SH-SY5Y (cell line): ENCODE measurements around the gene DLGAP4.

Source experiments
- GATA2 ChIP-seq: IDR thresholded peaks from 2 replicates; pipeline ENCODE4 v1.6.1; 2011; ENCODE audit warnings: mild to moderate bottlenecking, low read depth, low read length
- GATA3 ChIP-seq: IDR thresholded peaks from 2 replicates; pipeline ENCODE4 v1.6.1; 2011; ENCODE audit warnings: low read depth, mild to moderate bottlenecking, low read length, moderate library complexity

DLGAP4 gene

DNA sequence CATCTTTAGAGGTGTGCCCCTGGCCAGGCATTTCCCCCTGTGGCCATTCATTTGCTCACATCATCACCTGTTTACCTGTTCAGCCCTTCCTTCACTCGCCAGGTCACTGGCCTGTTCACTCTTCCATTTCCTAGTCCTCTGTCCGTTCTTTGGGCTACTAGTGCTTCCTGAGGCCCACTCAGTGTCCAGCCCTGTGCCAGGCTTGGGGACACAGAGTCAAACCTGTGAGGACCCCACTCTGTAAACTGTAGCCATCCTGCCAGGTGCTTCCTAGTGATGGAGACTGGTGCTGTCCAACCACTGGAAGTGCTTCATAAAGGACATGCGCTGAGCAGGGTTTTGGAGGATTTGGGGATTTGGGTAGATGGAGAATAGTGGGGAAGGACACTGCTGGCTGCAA is 3.5 kb downstream of the DLGAP4 start:
- no peak for TF ChIP-seq GATA2
- TF ChIP-seq GATA3: no peak

DNA sequence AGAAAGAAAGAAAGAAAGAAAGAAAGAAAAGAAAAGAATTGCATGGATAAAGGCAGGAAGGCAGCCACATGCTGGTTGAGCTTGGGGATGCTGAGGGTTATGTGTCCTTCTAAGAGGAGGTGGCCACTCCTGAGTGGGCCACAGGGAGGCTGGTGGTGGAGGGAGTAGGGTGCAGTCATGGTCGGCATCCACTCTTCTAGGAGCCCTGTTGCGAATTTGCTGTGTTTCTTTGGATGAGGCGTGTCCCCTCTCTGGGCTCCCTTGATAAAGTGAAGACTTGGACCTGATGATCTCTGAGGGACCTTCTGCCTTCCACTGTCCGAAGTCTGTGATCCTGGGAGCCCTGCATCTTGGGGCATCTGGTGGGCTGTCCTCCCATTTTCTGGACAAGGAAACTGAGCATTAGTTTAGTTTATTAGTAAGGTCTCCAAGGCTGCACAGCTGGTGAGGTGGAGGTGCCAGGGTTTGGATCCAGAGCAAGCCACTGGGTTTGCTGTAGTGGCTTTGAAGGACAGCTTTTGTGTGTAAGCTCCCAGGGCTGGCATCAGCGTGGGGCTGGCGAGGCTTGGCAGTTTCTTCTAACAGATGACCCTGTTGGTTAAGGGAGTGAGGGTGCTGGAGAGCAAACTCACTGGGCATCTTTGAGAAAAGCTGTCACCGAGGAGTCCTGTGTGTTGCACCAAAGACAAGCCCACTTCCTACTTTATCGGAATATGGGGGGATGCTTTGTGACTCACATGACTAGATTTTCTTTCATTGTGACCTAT is 4.3 kb downstream of the DLGAP4 start:
- TF ChIP-seq GATA2: no peak
- no peak for TF ChIP-seq GATA3

DNA sequence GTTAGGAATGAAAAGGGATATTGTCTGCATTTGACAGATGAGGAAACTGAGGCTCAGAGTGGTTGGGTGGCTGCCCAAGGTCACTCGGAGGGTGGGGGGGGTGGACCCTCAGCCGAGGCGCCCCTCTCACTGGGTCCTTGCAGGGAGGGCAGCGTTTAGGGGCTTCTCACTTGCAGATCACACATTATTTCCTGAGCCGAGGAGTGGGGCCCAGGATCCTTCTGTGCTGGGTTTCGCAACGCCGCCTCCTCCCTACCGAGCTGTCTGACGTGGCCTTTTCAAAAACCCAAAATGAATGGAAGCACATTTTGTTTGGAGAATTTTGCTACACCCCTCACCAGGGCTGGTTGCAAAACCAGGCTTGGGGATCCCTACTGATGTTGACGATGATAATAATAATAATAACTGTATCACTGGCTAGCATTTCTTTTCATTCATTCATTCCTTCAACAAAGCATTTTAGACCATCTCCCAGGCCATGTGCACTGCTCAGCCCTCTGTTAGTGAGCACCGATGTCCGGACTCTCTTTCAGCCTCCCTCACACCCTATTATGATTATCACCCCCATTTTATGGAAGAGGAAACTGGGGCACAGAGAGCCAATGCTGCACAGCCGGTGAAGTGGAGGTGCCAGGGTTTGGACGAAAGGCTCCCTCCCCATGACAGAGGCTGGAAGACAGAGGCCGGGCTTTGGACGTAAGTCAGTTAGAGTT is 5.2 kb downstream of the DLGAP4 start:
- TF ChIP-seq GATA2 (no peak), GATA3 (no peak)

DNA sequence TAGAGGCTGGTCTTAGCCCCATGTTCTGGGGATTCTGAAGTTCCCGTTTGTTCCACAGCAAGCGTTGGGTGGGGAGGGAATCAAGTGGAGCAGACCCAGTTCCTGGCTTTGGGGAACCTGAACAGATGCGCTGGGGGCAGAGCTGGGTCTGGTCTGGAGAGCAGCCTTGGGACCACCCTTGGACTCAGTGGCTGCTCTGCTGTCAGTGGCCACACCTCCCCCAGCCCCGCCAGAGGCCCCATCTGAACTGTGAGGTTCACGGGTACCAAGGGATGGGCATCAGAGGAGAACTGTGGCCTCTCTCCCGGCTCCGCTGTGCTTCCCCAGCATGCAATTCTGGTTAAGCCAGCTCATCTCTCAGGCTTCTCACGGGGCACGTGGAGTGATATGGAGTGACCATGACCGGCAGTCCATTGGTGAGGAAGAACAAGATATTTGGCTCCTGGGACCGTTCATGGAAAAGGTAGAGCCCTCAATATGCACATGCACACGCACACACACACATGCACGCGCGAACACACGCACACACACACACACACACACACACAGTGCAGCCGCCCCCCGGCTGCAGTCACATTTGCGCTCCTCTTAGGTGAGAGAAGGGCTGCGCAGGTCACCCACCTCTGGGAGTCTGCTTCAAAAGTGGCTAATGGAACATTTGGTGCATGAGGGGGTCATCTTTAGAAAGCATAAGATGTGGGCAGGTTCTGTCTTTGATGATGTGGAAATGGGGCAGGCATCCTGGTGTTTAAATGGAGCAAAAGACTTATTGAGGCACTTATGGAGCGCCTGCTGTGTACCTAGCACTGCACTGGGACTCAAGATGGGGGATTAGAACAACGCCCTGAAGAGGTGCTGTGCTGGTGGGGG is 6.0 kb downstream of the DLGAP4 start:
- TF ChIP-seq GATA3: no peak
- no peak for TF ChIP-seq GATA2

DNA sequence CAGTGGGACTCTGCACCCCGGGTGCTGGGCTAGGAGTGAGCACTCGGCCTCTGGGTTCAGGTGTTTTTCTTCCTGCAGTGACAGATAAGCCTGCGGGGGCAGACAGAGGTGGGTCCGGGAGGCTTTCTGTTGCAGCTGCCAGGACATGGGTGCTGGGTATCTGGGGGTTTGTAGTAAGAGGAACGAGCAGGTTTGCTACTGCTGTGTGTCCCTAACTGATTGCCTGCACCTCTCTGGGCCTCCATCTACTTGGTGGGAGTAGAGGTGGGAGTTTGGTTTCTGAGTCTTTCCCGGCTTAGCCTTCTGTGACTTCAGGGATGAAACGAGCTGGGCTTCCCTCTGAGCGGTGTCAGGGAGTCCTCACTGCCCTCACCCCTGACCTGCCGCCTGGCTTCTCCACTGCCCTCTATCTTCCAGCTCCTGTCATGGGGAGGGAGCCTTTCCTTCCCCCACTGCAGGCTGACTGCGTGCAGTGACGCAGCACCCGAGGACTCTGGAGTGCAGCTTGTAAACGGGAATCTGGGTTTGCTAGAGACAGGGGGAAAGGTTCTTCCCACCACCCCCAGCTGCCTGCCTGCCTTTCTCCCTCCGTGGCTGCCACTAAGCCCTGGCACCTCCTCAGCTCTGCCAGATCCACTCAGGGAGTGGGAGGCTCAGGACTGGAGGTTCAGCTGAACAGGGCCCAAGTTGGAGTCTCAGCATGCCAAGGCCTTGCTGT is 6.7 kb downstream of the DLGAP4 start:
- no peak for TF ChIP-seq GATA2
- no peak for TF ChIP-seq GATA3

DNA sequence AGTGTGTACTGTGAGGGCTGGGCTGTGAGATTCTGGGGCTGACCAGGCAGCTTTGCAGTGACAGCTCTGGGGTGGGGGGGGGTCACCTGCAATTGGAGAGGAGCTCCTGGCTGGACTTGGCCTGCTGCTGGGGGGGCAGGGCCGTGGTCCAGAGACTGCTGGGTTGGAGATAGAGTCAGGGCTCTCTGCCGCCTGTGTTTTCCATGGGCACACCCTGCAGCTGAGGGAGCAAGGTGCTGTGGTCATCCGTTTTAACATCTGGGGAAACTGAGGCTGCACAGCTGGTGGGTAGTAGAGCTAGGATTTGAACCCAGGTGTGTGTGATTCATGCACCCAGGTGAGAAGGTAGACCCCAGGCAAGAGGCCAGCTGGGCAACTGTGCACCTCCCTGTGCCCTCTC is 7.3 kb downstream of the DLGAP4 start:
- TF ChIP-seq GATA2 (no peak), GATA3 (no peak)

DNA sequence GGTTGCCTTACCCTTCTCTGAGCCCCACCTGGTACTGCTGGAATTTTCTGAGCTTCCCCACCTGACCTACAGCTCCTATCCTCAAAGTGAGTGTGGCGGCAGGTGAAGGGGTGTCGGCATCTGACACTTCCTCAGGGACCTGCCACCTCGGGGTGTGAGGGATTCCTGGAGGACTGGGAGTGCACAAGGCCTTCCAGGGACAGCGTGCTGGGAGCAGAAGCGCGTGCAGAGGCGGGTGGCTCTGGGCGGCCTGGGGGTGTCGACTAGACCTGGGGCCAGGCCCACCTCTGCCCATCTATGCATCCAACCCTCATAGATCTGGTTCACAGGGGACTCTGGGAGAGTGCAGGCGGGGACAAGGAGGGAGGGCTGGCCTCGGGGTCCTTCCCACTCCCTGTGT is 7.8 kb downstream of the DLGAP4 start:
- TF ChIP-seq GATA2 (no peak), GATA3 (no peak)

DNA sequence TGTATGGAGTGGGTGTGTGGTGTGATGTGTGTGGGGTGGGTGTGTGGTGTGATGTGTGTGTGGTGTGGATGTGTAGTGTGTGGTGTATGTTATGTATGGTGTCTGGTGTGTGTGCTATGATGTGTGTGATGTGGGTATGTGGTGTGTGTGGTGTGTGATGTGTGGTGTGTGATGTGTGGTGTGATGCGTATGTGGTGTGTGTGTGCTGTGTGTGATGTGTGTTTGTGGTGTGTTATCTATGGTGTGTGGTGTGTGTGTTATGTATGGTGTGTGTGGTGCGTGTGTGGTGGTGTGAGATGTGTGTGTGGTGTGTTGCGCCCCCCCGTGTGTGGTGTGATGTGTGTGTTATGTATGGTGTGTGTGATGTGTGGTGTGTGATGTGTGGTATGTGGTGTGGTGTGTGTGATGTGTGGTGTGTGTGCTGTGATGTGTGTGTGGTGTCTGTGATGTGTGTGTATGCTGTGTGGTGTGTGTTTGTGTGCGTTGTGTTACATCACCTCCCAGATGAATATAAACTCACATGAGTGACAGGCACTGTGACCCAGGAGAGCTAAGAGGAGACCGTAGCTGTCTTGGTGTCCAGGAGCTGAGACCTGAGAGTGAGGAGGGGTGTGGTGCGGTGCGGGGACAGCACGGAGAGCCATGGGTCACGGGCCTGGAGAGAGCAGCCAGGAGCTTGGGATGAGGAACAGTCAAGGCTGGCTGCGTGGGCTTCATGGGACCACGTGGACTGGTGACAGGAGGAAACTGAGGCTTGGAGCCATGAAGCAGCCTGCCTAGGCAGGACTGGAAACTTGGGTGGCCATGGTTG is 8.8 kb downstream of the DLGAP4 start:
- TF ChIP-seq GATA3: no peak
- TF ChIP-seq GATA2: no peak

DNA sequence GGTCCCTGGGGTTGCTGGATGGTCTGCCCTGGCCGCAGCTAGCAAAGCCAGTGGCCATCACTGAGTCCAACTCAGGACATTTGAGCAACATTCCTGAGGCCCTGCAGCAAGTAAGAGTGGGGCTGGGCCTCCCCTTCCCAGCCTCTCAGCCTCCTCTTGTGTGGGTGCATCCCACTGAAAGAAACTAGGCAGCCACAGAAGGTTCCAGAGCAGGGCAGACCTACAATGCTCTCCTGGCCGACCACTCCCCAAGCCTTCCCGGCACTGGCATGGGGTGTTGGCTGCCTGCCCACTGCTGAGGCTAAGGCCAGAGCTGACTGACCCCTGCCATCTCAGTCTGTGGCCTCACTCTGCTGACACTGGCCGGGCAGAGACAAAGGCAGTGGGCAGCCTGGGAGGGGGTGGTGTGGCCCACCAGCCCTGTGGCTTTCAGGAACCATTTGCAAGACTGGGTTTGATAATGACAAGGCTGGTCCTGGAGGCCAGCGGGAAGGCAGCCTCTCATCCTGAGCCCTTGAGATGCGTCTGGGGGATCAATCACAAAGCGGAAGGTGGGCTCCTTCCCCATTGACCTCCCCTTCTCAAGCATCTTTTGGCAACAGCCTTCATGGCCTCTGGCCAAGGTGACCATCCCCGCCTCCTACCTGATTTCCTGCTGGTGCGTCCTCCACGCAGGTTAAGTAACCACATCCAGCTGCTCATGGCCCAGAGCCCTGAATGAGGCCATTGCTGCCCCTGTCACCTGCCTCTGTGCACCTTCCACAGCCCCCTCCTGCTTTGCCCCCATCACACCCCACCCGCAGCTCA is 9.6 kb downstream of the DLGAP4 start:
- TF ChIP-seq GATA2 (no peak), GATA3 (no peak)

DNA sequence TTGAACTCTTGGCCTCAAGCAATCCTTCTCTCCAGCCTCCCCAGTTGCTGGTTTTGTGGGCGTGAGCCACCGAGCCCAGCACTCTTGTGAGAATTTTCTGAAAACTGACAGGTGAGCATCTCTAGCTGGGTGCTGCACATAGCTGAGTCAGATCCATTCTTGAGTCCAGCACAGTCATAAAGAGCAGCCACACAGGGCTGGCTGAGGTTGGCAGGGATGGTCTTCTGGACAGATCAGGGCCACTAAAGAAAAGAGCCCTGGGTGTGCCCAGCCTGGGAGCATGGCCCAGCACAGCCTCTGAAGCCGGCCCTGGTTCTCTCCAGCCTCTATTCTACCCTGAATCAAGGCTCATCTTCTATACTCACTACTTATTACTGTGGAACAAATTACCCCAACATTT is 11.5 kb downstream of the DLGAP4 start:
- no peak for TF ChIP-seq GATA3
- TF ChIP-seq GATA2: no peak

DNA sequence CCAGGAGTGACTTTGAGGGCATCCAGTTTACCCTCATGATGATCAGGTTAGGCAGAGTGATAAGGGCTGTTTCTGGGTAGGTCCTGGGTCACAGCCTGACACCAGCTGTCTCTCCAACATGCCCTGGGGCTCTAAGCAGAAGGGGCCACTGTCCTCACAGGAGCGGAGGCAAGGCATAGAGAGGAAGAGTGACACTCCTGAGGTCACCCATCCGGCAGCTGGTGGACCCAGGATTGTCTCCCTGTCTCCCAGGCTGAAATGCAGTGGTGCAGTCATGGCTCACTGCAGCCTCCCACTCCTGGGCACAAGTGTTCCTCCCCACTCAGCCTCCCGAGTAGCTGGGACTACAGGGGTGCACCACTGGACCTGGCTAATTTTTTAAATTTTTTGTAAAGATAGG is 12.0 kb downstream of the DLGAP4 start:
- no peak for TF ChIP-seq GATA2
- no peak for TF ChIP-seq GATA3
